ENCODE results near the gene YWHAQ.
"Not testable (repeated sequence)": the region's sequence is repeated elsewhere in the genome, so short reads cannot be mapped to it uniquely, and the experiment has no call there.

YWHAQ gene

GRCh38 chr2:9596621-9597311 is 34.0 kb downstream of the YWHAQ start:
- TF ChIP-seq CTCF (IDR thresholded peaks at IDR 0.05; ENCODE audit: low read depth, low read length, missing control alignments) = no peak
- no peak for DNase-seq (ENCODE audit: low read depth)
- H3K4me3 ChIP-seq (ENCODE audit: low read depth, low read length) = no peak overlapping the region
- in situ Hi-C loops (cut with HindIII; ENCODE audit: low sequenced_read_pairs) = no loop called here

- no peak for TF ChIP-seq CTCF (IDR thresholded peaks at IDR 0.05; ENCODE audit: low read depth, low read length, missing control alignments)
- no peak for DNase-seq (ENCODE audit: low read depth)
- in situ Hi-C loops (cut with HindIII; ENCODE audit: low sequenced_read_pairs) = no loop called here
- no peak overlapping the region for H3K4me3 ChIP-seq (ENCODE audit: low read depth, low read length)
These were observed 35.1 kb downstream of the YWHAQ start for GRCh38 chr2:9595746-9596145.

DNA sequence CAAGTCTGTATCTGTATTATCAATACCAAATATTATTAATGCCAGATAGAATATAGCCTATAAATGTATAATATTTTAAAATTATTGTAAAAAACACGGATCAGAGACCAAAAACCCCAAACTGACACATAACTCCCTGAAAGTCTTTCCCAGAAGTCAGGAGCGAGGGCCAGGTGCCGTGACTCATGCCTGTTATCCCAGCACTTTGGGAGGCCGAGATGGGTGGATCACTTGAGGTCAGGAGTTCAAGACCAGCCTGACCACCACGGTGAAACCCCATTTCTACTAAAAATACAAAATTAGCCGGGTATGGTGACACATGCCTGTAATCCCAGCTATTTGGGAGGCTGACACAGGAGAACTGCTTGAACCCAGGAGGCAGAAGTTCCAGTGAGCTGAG is 35.5 kb downstream of the YWHAQ start:
- DNase-seq (ENCODE audit: low read depth); in situ Hi-C loops (cut with HindIII; ENCODE audit: low sequenced_read_pairs); H3K4me3 ChIP-seq (ENCODE audit: low read depth, low read length): not testable (repeated sequence)

- in situ Hi-C loops (cut with HindIII; ENCODE audit: low sequenced_read_pairs) = no loop called here
- no peak for TF ChIP-seq CTCF (IDR thresholded peaks at IDR 0.05; ENCODE audit: low read depth, low read length, missing control alignments)
- peak; percentile 75 for DNase-seq (ENCODE audit: low read depth)
- H3K4me3 ChIP-seq (ENCODE audit: low read depth, low read length) = no peak overlapping the region
These were observed 36.3 kb downstream of the YWHAQ start for GRCh38 chr2:9594366-9595054.

GRCh38 chr2:9593925-9594324 is 36.9 kb downstream of the YWHAQ start:
- H3K4me3 ChIP-seq (ENCODE audit: low read depth, low read length) = no peak overlapping the region
- DNase-seq (ENCODE audit: low read depth) = no peak
- in situ Hi-C loops (cut with HindIII; ENCODE audit: low sequenced_read_pairs) = no loop called here
- no peak for TF ChIP-seq CTCF (IDR thresholded peaks at IDR 0.05; ENCODE audit: low read depth, low read length, missing control alignments)

- TF ChIP-seq CTCF (IDR thresholded peaks at IDR 0.05; ENCODE audit: low read depth, low read length, missing control alignments) = no peak
- H3K4me3 ChIP-seq (ENCODE audit: low read depth, low read length) = no peak overlapping the region
- in situ Hi-C loops (cut with HindIII; ENCODE audit: low sequenced_read_pairs) = no loop called here
- no peak for DNase-seq (ENCODE audit: low read depth)
These were observed 38.1 kb downstream of the YWHAQ start for GRCh38 chr2:9592699-9593098.

- in situ Hi-C loops (cut with HindIII; ENCODE audit: low sequenced_read_pairs) = no loop called here
- no peak for DNase-seq (ENCODE audit: low read depth)
- TF ChIP-seq CTCF (IDR thresholded peaks at IDR 0.05; ENCODE audit: low read depth, low read length, missing control alignments) = no peak
- H3K4me3 ChIP-seq (ENCODE audit: low read depth, low read length) = no peak overlapping the region
These were observed 40.2 kb downstream of the YWHAQ start for GRCh38 chr2:9590641-9591040.
